SH-SY5Y (cell line): ENCODE results near the gene RUFY2.

Source experiments
- GATA2 ChIP-seq: IDR thresholded peaks from 2 replicates; pipeline ENCODE4 v1.6.1; 2011; ENCODE audit warnings: mild to moderate bottlenecking, low read depth, low read length
- GATA3 ChIP-seq: IDR thresholded peaks from 2 replicates; pipeline ENCODE4 v1.6.1; 2011; ENCODE audit warnings: low read depth, mild to moderate bottlenecking, low read length, moderate library complexity

GRCh38 chr10:68334672-68335467 lies 72.2 kb downstream of the RUFY2 start:
- TF ChIP-seq GATA2 (no peak), GATA3 (no peak)
